Stimulated activated CD8-positive, alpha-beta memory T cell treated with anti-CD3 and anti-CD28 coated beads, Interleukin-4, amount 100 ng/mL, for 4 hours (primary cell): Measurements from ENCODE around the gene OSTF1.

Experiments
- DNase-seq, 2 donors: peaks; one replicate each; pipeline ENCODE4 v3.0.0-alpha.2; 2020; ENCODE audit warnings: low read depth in 2 of 2, low spot score in 1 of 2

The OSTF1 gene

DNA sequence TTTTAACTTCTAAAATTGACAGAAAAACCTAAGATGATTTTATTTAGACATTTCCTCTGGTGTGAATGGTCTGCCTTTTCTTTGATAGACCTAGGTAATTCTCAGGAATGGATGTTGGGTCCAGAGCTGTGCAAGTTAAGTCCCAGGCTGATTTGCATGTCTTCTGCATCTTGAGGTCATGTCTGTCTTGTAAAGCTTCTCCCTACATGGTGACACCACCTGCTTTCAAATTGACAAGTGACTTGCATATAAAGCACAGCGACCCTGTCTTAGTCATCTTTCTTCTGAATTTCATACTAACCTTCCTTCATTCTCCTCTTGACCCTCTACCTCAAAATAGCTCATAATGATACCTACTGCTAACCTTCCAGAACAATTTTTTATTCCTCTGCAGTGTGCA is 29.2 kb downstream of the OSTF1 start:
- no peak for DNase-seq

DNA sequence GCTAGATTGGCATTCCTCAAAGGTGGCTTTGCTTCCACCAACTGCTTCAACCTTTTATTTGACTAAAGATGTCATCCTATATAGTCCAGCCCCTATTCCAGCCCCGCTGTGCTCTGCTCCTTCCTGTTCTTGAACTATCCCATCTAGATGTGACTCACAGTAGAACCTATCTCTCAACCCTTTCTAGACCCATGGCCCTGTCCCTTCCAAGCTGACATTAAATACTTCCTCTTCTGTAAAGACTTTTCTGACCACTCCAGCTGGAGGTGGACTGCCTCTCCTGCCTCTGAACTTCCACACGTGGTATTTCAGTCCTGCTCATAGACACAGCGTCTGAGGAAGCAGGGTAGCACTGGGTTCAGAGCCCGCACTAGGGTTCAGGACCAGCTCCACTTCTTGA is 32.4 kb downstream of the OSTF1 start:
- DNase-seq, result no peak

DNA sequence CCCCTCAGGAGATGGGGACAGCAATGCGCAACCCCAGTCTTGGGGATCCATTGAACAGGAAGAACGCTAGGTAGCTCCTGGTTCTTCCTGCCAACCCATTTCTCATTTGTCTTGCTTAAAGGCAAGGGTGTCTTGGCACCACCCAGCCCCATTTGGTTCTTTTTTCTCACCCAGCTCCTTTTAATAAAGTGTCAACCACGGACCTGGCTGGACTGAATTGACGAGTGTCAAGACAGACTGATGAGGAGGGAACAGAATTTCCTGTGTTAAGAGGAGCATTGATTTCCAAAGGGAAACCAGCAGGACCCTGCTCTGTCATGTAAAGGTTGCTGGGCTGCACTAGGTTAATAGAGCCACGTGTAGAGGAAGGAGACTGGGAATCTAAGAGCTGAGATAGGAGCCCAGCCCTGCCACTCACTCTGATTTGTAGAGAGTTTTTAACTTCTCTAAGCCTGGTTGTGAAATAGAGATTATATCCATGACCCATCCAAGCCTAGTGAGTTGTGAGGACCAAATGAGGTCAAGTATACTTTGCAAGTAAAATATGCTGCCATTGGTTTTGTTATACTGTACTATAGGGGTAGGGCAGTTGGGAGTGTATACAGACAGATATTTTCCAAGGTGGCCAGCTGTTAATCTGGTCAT is 33.7 kb downstream of the OSTF1 start:
- no peak for DNase-seq

DNA sequence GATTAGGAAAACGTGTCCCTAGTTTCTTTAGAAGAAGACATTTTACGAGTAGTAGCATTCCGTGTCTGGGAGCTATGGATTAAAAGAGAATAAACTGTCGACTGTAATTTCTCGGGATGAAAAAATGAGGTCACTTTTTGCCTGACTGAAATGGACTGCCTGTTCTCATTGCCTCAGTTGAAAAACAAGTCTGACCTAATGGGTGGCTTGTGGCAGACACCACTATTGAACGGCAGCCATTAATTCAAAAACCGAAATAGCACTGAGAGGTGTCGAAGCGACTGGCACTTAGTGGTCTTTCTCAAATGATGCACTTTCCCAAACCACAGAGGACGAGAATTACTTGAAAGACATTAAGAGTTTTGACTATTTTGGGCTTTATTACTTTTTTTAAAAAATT is 35.4 kb downstream of the OSTF1 start:
- DNase-seq, result no peak

DNA sequence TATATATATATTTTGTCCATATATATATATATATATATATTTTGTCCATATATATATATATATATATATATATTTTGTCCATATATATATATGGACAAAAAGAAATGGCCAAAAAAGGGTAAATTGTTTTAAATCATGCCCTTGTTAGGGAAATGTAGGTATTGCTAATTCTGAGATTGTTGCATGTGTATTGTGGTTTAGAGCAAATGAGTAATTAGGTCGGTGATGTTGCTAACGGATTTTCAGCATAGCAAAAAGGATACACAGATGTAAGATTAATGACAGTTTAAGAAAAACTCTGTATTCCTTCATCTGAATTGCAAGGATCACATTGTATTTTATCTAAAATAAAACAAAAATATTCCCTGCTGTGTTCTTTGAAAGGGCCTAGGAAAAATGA is 40.2 kb downstream of the OSTF1 start:
- no peak for DNase-seq

DNA sequence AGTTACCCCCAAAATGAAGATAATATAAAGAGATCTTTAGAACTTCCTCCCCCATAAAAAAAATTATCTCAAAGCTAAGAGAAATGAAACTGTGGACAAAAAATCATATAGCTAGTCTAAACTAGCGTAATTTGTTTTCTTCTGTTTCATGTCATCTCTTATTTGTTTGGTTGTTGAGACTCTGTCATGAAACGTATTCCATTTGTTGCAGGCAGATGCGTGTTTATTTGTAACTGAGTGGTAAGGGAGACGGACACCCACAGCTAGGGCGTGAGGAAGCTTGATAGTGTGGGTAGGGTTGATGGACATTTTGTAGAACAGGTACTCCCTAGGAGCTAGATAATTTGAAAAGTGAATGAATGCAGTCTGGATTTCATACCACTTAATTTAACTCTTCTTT is 41.9 kb downstream of the OSTF1 start:
- DNase-seq, result no peak

DNA sequence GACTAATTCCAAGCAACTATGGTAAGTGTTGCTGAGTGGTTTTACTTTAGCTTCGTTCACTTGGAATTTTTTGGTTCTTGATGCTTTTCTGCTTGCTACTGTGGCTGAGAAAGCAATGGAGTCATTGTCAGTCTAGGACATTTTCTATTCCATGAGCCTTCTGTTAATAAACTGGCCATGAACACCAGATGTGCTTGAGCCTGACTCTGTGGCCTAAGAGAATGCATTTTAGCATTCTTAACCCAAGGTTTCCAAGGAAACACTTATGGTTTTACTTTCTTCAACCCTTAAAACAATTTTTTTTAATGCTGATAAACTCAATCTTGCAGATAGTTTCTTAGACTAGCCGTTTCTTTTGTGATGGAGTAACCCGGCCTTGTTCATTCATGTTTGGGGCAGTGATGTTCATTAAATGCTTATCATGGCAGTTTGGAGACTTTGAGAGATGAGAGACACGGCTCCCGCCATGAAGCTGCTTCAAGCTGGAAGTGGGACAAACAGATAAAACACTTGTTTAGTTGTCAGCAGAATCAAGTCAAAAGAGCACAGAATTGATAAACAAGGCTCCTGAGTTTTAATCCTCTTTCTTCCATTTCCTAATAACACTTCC is 42.4 kb downstream of the OSTF1 start:
- DNase-seq, result no peak

DNA sequence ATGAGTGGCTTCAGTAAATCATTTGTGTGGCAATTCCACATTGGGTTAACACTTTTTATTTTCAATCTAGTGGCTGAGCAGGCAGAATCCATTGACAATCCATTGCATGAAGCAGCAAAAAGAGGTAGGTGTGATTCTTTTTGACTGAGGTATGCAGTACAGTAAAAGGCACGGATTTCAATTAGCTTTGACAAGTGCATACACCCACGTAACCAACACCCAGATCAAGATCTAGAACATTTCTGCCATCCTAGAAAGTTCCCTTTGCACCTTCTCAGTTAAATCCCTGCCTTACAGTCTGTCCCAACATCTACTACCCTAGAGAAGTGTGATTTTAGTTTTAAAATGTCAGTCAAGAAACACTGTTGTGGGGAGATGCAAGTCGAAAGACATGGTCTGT is 43.4 kb downstream of the OSTF1 start:
- DNase-seq, result no peak

DNA sequence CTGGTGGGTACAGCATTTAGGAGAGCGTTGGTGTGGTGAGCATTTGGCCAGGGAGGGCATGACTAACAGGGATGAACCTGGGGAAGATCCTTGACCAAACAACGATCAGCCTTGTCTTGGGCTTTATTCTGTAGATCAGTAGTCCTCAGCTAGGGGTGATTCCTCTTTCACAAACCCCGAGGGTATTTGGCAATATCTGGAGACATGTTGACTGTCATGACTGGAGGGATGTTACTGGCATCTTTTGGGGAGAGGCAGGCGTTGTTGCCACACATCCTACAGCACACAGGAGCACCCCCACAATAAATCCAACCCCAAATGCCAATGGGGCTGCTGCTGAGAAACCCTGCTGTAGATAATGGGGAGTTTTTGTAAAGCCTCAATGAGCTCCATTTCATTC is 43.9 kb downstream of the OSTF1 start:
- DNase-seq, result no peak

DNA sequence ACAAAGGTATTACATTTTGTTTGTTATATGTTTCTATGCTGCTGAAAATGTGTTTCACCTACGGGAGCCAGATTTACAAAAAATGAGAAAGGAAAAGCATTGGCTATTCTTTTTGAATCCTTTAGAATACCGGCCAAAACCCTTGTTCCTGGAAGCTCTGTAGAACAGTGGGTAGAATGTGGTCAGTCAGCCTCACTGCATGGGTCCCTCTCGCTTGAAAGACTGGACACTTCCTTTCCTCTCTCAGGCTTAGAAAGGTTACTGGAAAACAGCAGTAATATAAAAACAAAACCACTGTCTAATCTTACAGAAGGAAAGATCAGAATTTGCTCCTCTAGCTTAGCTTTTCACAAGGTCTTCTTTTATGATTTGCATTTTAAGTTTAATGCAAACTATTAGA is 45.1 kb downstream of the OSTF1 start:
- no peak for DNase-seq

DNA sequence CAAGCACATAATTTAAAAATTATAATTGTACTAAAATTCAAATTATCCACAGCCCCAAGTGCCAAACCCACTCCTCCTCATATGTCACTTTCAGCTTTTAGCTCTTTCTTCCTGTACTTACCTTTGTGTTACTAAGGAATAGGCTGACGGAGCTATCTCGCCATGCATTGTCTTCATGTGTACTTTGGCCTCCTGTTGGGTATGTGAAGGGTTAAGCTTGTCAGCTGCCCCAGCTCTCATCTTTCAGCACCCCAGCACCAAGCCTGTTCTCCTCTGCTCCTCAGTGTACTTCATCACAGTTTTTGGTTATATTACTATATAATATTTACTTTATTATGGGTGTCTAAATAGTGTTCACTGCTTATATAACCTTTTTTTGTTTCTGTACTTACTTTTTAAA is 46.2 kb downstream of the OSTF1 start:
- DNase-seq, result no peak

DNA sequence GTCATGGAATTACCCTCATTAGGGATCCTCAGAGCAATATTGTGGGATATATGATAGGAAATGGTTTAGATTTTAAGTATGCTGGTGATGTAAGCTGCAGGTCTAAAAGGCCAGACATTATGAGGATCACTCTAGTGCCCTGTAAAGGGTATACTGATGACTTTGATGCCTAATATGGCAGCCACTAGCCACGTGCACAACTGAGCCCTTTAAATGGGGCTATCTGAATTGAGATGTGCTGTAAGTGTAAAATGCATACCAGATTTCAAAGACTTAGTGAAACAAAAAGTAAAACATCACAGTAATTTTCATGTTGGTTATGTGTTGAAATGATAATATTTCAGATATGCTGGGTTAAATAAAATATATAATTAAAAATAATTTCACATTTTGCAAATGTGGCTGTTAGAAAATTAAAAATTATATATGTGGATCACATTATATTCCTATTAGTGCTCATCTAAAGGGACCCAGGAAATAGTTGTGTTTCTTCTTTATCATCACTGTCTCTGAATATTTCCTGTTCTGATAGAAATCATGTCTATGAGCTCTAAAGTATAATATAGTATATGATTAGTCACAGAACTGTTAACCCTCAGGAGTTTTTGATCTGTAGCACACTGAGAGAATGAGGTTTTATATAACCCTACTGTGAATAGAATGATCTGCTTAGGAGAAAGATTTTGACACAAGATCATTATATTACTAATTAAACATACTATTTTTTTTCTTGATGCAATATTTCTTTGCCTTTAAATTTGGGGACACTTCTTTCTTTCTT is 50.1 kb downstream of the OSTF1 start:
- no peak for DNase-seq

DNA sequence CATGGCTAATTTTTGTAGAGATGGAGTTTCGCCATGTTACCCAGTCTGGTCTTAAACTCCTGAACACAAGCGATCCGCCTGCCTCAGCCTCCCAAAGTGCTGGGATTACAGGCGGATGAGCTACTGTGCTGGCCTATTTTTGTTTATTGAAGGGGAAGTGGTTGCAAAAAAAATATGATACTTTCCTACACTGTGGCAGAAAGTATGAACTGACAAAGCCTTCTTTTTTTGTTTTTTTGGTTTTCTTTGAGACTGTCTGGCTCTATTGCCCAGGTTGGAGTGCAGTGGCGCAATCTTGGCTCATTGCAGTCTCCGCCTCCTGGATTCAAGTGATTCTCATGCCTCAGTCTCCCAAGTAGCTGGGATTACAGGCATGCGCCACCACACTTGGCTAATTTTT is 50.9 kb downstream of the OSTF1 start:
- DNase-seq, result no peak

DNA sequence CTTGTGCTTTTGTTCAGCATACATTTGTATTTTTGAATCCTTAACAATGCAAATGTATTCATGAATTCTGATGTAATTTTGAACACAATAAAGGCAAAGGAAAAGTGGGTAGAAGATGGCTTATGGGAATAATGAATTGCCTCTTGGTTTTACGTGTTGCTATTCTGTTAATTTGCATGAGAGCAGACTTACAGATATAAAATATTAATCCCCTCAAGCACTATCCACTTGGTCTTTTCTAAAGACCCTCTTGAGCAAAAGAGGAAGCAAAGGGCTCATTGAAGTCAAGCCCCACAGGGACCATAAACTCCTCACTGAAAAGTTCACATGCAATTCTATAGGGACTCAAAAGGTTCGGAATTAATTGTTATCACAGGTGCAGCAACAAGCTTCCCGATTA is 51.9 kb downstream of the OSTF1 start:
- DNase-seq, result no peak

DNA sequence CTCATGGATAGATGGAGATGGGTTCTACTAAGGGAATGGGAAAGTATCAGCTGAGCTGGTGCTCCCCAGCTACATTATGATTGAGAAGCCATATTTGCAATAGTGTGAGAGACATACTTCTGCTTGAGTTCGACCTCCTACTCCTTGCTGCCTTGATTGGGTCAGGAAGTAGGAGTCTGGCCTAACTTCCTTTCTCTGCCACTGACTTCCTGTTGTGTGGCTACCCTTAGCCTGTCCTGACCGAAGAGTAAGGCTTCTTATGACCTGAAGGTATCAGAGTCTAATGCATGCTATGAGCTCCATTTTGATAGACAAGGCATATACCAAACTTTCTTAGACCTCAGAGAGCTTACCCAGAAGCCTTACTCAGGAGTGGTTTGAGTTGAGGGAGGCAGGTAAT is 53.9 kb downstream of the OSTF1 start:
- no peak for DNase-seq

DNA sequence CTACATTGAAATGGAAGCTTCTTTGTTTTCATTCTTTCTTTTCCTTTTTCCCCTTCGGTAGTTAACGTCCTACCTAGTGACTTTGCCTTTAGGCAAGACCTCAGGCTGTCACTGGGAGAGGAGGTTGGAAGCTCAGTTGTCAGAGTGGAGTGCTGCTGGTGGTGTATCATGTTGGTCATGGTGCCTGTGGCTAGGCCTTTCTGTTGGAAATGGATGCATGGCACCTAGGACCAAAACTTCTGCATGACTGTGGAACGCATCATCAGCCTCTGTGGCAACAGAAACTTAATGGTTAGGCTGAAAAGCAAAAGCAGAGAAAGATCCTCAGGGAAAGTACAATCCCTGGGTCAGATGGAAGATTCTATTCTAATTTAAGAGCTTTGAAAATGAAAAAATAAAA is 57.9 kb downstream of the OSTF1 start:
- no peak for DNase-seq

DNA sequence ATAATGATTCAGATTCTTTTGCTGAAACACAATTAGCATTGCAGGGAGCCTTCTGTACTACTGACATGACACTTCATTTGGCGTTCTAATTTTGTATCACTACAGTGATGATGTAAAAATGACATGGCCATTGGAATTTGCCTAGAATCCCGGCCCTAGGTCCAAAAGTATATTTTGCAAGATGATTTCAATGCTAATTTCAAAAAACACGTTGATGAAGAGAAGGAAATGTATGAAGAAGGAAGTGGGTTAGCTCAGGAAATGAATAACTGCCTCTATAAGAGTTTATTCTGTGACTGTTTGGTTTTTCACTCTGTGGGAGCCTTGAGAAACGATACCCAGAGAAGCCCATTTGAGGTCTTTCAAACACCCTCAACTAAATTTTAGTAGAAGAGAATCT is 59.3 kb downstream of the OSTF1 start:
- DNase-seq, result no peak

DNA sequence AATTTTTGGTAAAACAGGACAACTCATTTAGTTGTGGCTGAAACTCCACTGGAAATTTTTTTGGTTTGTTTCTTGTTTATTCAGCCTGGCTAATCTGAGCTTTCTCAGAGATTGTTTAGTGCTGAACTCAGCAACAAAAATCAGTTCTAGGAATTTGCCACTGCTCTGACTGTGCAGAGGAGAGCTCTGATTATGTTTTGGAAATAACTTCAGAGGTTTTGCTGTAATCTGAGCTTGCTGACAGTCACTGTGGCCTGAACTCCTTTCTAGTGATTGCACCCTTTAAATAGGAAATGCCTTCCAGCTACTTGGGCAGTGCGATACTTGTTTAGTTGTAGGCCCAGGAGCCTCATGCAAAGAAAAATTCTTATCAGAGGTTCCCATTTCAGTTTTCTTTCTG is 60.2 kb downstream of the OSTF1 start:
- no peak for DNase-seq

DNA sequence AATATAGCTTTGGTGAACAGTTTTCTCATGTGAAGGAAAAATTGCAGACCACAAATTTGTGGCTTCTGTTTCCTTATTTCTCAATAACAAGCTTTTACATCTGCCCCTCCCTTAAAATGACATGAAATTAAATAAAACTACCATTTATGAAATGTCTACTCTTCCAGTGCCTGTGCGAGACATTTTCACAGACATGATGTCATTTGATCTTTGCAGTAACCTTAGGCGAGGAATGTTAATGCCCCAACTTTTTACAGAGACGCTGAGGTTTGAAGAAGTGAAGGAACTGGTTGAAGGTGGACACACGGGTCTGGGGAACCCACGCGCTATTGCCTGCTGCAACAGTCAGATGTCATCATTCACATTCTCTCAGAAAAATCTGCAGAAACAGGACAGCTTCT is 61.5 kb downstream of the OSTF1 start:
- no peak for DNase-seq

DNA sequence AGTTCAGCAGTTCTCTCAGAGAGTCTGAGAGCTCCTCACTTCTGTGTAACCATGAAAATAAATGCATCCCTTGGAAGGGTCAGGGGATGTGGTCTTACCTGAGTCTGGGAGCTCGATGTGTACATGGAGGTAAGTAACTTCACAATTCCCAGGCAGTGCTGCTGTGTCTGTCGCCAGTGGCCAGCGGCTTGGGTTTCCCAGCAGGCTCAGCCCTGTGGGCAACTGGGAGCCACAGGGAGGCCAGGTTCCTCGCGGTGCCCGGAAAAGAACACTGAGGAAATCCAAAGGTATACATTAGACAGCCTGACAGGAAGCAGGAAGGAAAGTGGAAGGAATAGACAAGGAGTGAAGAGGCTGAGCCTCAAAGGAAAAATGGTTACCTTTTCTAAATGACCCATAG is 62.2 kb downstream of the OSTF1 start:
- no peak for DNase-seq

DNA sequence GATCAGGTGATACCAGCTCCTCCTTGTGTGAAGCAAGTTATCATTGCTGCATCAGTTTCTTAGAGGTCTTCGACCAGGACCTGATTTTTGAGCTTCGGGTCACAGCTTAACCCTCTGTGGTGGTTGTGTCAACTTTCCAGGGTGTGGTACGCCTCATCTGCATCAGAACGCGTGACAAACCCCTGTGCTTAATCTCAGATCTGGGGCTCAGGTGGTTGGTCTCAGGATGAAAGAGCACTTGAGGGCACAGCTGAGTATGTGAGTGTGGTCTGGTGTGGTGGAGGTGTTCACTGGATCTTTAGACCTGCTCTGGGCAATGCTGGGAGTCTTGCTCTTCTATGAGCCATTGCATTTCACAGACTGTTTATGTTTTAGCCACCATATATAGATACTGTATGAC is 64.1 kb downstream of the OSTF1 start:
- peak; percentile 7 to 36 for DNase-seq

DNA sequence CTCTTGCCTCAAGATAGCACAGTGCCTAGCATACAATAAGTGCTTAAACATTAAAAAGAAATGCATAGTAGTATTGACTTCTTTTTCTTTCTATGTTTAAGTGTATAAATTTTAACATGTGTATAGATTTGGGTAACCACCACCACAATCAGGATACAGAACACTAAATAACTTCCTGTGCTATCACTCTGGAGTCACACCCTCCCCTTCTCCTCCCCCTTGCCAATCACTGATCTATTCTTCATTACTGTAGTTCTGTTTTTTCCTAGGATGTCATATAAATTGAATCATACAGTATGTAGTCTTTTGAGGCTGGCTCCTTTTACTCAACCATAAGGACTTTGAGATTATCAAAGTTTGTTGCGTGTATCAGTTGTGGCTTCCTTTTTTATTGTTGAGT is 68.5 kb downstream of the OSTF1 start:
- DNase-seq, result no peak
